Colonic mucosa (tissue), 4 donors: Measurements from ENCODE around the gene SYT2. TPM values are rescaled to one million over a fixed set of nuclear protein-coding genes. Genes with fewer than 3 reads are reported as not detected.

Experiments used
- DNase-seq: peaks from one replicate; pipeline ENCODE4 v3.0.0-alpha.2; 2020
- H3K27ac ChIP-seq: fragments of 200-600 bp; one replicate; pipeline ENCODE4 v1.8.0; 2021
- H3K27me3 ChIP-seq: fragments of 200-600 bp; one replicate; pipeline ENCODE4 v1.8.0; 2021
- H3K36me3 ChIP-seq: fragments of 200-600 bp; one replicate; pipeline ENCODE4 v1.8.0; 2021
- H3K4me1 ChIP-seq: fragments of 200-600 bp; one replicate; pipeline ENCODE4 v1.8.0; 2021; ENCODE audit warnings: mild to moderate bottlenecking
- H3K4me3 ChIP-seq: fragments of 200-600 bp; one replicate; pipeline ENCODE4 v1.8.0; 2021
- H3K9ac ChIP-seq, 2 donors: one replicate each; pipeline ENCODE4 v1.7.0; 2013; ENCODE audit warnings: control low read depth in 2 of 2, low read depth in 2 of 2, low read length in 2 of 2
- H3K9me3 ChIP-seq: fragments of 200-600 bp; one replicate; pipeline ENCODE4 v1.8.0; 2021
- CTCF ChIP-seq: fragments of 200-600 bp; IDR thresholded peaks from one replicate; pipeline ENCODE4 v1.8.0; 2022; ENCODE audit warnings: antibody characterized with exemption, mild to moderate bottlenecking
- intact Hi-C: fragments of 100-400 bp; cut with DNase I; formaldehyde crosslinking; loops from one replicate; pipeline ENCODE4 v1.14.1; 2022
- total RNA-seq, 2 donors: library from RNA; stranded (reverse); fragmentation: NEBNext Ultra II Directional in 1 of 2; extraction: Animal tissue kit (Norgen Biotek cat#: 25700) in 1 of 2; gene quantifications; one replicate each; pipeline ENCODE4 v1.2.1, GENCODE V29; 2021
- donor health status: healthy.
- donor health status: DM: no; HTN: no; CAD: no.
- donor health status: DM: no; HTN: no; CAD: no.

The SYT2 gene
- total RNA-seq, 2 donors from 2014 or later, result 0.15 to 0.19 TPM

DNA sequence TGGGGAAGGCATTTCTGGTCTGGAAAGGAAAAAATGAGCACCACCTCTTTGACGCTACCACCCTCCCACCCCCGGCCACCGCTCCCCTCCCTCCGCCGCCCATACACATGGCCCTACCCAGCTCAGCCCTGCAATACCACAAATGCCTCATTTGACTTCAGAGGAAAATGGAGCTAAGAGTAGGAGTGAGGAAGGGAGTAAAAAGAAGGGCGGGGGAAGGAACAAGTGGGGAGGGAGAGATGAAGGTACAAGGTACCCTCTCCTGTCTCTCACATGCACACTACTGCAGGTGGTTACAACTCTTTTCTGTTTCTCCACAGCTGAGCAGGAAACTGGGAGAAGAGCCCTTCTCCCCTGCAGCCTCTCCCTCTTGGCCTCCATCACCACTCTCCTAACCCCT lies 7.1 kb downstream of the SYT2 start:
- Histone ChIP-seq H3K4me1 (no peaks in the 10 kb centered on the region), H3K27me3 (peaks cover 4% of the 10 kb centered on the region), H3K9ac (no peak overlapping the region), H3K36me3 (no peaks in the 10 kb centered on the region), H3K27ac (no peak overlapping the region), H3K9me3 (no peaks in the 10 kb centered on the region), H3K4me3 (no peak overlapping the region)
- no peak for TF ChIP-seq CTCF
- intact Hi-C loops, result no loop called here
- DNase-seq, result no peak

DNA sequence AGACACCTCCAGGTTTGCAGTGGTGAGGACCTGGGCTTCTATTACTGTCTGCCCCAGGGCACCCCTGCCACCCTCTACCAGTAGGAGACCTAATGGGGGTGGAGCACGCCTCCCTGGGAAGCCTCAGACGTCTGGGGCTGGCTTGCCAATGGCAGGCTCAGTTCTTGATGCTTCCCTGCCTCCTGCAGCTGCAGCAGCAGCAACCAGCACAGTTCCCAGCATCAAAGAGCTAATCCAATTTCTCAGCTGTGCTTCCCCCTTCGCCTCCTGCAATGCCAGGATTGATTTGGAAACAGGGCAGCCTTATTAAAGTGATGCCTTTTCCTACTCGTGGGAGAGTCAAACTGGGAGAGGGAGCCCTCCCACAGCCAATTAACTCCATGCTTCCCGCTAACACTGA lies 8.2 kb downstream of the SYT2 start:
- Histone ChIP-seq H3K9ac (no peak overlapping the region), H3K9me3 (no peaks in the 10 kb centered on the region), H3K4me1 (no peaks in the 10 kb centered on the region), H3K27ac (no peak overlapping the region), H3K4me3 (no peak overlapping the region), H3K27me3 (no peaks in the 10 kb centered on the region), H3K36me3 (no peaks in the 10 kb centered on the region)
- intact Hi-C loops, result no loop called here
- TF ChIP-seq CTCF, result no peak
- no peak for DNase-seq

DNA sequence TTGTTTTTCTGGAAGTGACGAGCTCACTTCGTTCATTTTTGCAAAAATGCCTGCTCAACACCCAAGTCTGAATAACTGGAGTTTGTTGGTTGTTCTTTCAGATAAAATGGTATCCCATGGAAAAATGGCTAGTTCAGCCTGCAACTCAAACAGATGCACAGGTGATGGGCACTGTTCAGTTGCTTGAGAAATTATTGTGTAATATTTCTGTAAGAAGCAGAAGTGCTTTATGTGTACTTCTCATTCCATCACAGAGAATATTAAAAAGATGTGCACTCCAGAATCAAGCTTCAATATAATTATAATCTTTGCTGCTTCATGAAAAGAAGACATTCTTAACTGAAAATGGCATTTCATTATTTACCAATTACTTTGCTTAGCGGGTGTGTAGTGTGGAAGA lies 9.1 kb downstream of the SYT2 start:
- H3K4me3 ChIP-seq, result no peak overlapping the region
- H3K9ac ChIP-seq, result no peak overlapping the region
- no peak overlapping the region for H3K27ac ChIP-seq
- DNase-seq, result no peak
- H3K27me3 ChIP-seq, result no peaks in the 10 kb centered on the region
- no peaks in the 10 kb centered on the region for H3K9me3 ChIP-seq
- intact Hi-C loops, result no loop called here
- no peaks in the 10 kb centered on the region for H3K36me3 ChIP-seq
- TF ChIP-seq CTCF, result no peak
- no peaks in the 10 kb centered on the region for H3K4me1 ChIP-seq

GRCh38 chr1:202700061-202700460 lies 10.2 kb downstream of the SYT2 start:
- Histone ChIP-seq H3K9me3 (no peaks in the 10 kb centered on the region), H3K4me3 (no peak overlapping the region), H3K27me3 (no peaks in the 10 kb centered on the region), H3K4me1 (no peaks in the 10 kb centered on the region), H3K36me3 (no peaks in the 10 kb centered on the region), H3K27ac (no peak overlapping the region), H3K9ac (no peak overlapping the region)
- TF ChIP-seq CTCF, result no peak
- no peak for DNase-seq
- intact Hi-C loops, result no loop called here

GRCh38 chr1:202698276-202698675 lies 12.0 kb downstream of the SYT2 start:
- H3K9ac ChIP-seq, result no peak overlapping the region
- no peaks in the 10 kb centered on the region for H3K4me1 ChIP-seq
- no peak overlapping the region for H3K4me3 ChIP-seq
- H3K36me3 ChIP-seq, result no peaks in the 10 kb centered on the region
- no peak for TF ChIP-seq CTCF
- H3K27ac ChIP-seq, result no peak overlapping the region
- DNase-seq, result no peak
- H3K9me3 ChIP-seq, result no peaks in the 10 kb centered on the region
- H3K27me3 ChIP-seq, result no peaks in the 10 kb centered on the region
- intact Hi-C loops, result no loop called here

DNA sequence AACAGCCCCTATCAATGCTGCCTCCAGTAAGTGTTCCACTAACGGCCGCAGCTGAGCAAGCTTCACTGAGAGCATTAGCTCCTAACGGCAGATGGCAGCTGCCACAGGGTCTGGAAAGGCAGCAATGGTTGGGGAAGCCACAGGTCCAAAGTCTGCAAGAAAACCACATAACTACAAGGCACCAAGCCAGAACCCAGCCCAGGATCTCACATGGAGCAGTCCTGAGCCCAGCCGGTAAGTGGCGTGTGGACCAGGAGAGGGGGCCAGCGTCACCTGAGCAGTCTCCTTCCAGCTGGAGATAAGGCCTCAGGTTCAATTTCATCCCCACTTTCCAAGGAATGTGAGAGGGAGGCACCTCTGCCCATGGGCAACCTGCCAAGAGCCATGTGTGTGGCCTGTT lies 13.2 kb downstream of the SYT2 start:
- Histone ChIP-seq H3K9ac (no peak overlapping the region), H3K27ac (no peak overlapping the region), H3K4me1 (no peaks in the 10 kb centered on the region), H3K36me3 (no peaks in the 10 kb centered on the region), H3K9me3 (no peaks in the 10 kb centered on the region), H3K27me3 (no peaks in the 10 kb centered on the region), H3K4me3 (no peak overlapping the region)
- peak; percentile 75 for DNase-seq
- intact Hi-C loops, result no loop called here
- TF ChIP-seq CTCF, result no peak
